ENCODE results near the gene FRMD8.

FRMD8 gene

GRCh38 chr11:65426839-65427690, 40.6 kb downstream of the FRMD8 start:
- no peak for DNase-seq

- DNase-seq, result no peak
Observed at GRCh38 chr11:65427691-65428577, 41.5 kb downstream of the FRMD8 start.

GRCh38 chr11:65428578-65429067, 42.2 kb downstream of the FRMD8 start:
- DNase-seq, result no peak

GRCh38 chr11:65429068-65429681, 42.7 kb downstream of the FRMD8 start:
- no peak for DNase-seq

- no peak for DNase-seq
Observed at GRCh38 chr11:65429724-65430405, 43.4 kb downstream of the FRMD8 start.

GRCh38 chr11:65430406-65431217, 44.2 kb downstream of the FRMD8 start:
- no peak for DNase-seq

- DNase-seq, result no peak
Observed at GRCh38 chr11:65431451-65432099, 45.1 kb downstream of the FRMD8 start.

- DNase-seq, result no peak
Observed at GRCh38 chr11:65432100-65432650, 45.7 kb downstream of the FRMD8 start.

- DNase-seq, result peak; percentile 8
Observed at GRCh38 chr11:65432686-65433582, 46.5 kb downstream of the FRMD8 start.

GRCh38 chr11:65433657-65434056, 47.2 kb downstream of the FRMD8 start:
- no peak for DNase-seq

- no peak for DNase-seq
Observed at GRCh38 chr11:65434057-65434666, 47.7 kb downstream of the FRMD8 start.

GRCh38 chr11:65434667-65435410, 48.4 kb downstream of the FRMD8 start:
- DNase-seq, result no peak

GRCh38 chr11:65435411-65435931, 49.0 kb downstream of the FRMD8 start:
- no peak for DNase-seq

- DNase-seq, result no peak
Observed at GRCh38 chr11:65435981-65436411, 49.6 kb downstream of the FRMD8 start.

- no peak for DNase-seq
Observed at GRCh38 chr11:65436412-65437032, 50.1 kb downstream of the FRMD8 start.

GRCh38 chr11:65437436-65438227, 51.2 kb downstream of the FRMD8 start:
- DNase-seq, result no peak
